Measurements from ENCODE around the gene CST6.

DNA sequence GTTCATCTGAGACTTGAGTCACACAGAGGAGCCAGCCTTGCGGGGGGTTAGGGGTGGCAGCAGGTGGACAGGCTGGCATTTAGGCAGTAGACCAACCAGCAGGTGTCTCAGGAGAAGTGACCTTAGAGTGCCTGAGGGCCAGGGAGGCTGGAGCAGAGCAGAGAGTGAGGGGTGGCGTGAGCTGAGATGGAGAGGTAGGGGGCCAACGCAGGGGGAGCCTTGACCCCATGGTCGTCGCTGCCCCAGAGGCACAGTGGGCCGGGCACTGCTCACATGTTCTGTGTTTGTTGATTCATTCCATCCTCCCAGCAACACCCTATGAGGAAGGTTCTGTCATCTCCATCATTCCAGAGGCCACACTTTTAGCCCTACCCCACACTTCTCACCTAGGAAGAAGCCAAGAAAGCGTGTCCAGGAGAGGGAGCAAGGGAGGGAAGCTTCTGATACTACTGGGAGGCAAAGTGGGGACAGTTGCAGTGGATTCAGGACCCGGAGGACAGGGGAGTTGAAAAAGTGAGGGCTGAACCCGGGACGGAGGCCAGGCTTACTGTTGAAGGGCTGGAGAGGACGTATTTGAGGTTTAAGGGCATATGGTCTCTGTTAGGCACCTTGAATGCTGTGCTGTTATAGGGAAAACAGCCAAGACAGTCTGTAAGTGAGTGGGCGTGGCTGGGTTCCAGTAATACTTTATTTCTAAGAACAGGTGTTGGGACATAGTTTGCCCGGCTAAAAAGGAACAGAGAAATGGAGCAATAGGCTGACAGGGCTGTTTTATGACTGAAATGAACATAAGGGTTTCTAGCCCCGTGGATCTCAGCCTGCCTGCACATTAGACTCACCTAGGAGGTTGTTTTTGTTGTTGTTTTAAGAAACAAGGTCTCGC, 43.0 kb upstream of the CST6 start:
- TF ChIP-seq CTCF (IDR thresholded peaks at IDR 0.05; ENCODE audit: low read depth, low read length), result no peak
- TF ChIP-seq EZH2phosphoT487 (IDR thresholded peaks at IDR 0.05; ENCODE audit: low read depth), result no peak

All from OCI-LY3 (cell line).